PC-9 (cell line): ENCODE data around the gene ZFAND4. TPM values are rescaled to one million over a fixed set of nuclear protein-coding genes. Genes with fewer than 3 reads are reported as not detected.

Experiments
- BruUV-seq: library from RNA; stranded (reverse); fragments of 400-500 nt; replicated peaks from 2 replicates; lab custom pipeline; 2021; lab: Mats Ljungman, UMichigan
- CTCF ChIA-PET: fragments of 300-600 bp; sonication (Branson Sonifier 250); formaldehyde crosslinking; loops from one replicate; lab custom pipeline; 2022; ENCODE audit warnings: antibody characterized with exemption; lab: Charles Lee
- POLR2A ChIA-PET: fragments of 300-600 bp; sonication (Branson Sonifier 250); formaldehyde crosslinking; loops from one replicate; lab custom pipeline; 2022; ENCODE audit warnings: antibody characterized with exemption; ENCODE audit not compliant: unreplicated experiment; lab: Charles Lee
- DNase-seq, 2 experiments: peaks; one replicate each; pipeline versions ENCODE4 v3.0.0 to v3.0.0-alpha.2; 2015 to 2022; ENCODE audit warnings: mixed read lengths in 1 of 2
- H2AFZ ChIP-seq: fragments of 200-600 bp; sonication (generic); 2 replicates; pipeline ENCODE4 v1.8.1; 2017; ENCODE audit warnings: antibody characterized with exemption
- H3F3A ChIP-seq: fragments of 200-600 bp; sonication (generic); 2 replicates; pipeline ENCODE4 v1.8.1; 2017; ENCODE audit warnings: antibody characterized with exemption, mild to moderate bottlenecking, low read depth; ENCODE audit not compliant: insufficient read depth
- H3K27ac ChIP-seq: fragments of 200-600 bp; sonication (generic); 2 replicates; pipeline ENCODE4 v1.6.1; 2016; ENCODE audit warnings: mixed run types
- H3K27me3 ChIP-seq: fragments of 200-600 bp; sonication (generic); 2 replicates; pipeline ENCODE4 v1.6.1; 2016; ENCODE audit warnings: low read depth, mixed run types; ENCODE audit not compliant: insufficient read depth
- H3K36me3 ChIP-seq: fragments of 200-600 bp; sonication (generic); 2 replicates; pipeline ENCODE4 v1.6.1; 2016; ENCODE audit warnings: low read depth, mixed run types
- H3K4me1 ChIP-seq: fragments of 200-600 bp; sonication (generic); replicated peaks from 2 replicates; pipeline ENCODE4 v1.6.1; 2016; ENCODE audit warnings: mixed run types; ENCODE audit not compliant: insufficient read depth
- H3K4me2 ChIP-seq: fragments of 200-600 bp; sonication (generic); 2 replicates; pipeline ENCODE4 v1.6.1; 2017; ENCODE audit warnings: mixed run types
- H3K4me3 ChIP-seq: fragments of 200-600 bp; sonication (generic); 2 replicates; pipeline ENCODE4 v1.6.1; 2016; ENCODE audit warnings: mixed run types
- H3K79me2 ChIP-seq: fragments of 200-600 bp; sonication (generic); 2 replicates; pipeline ENCODE4 v1.6.1; 2017; ENCODE audit warnings: low read depth, mixed run types
- H3K9me2 ChIP-seq: fragments of 200-600 bp; sonication (generic); 2 replicates; pipeline ENCODE4 v1.8.1; 2017; ENCODE audit warnings: mild to moderate bottlenecking; ENCODE audit not compliant: insufficient read depth
- H3K9me3 ChIP-seq: fragments of 200-600 bp; sonication (generic); 2 replicates; pipeline ENCODE4 v1.8.1; 2016; ENCODE audit warnings: low read depth; ENCODE audit not compliant: insufficient read depth
- H4K20me1 ChIP-seq: fragments of 200-600 bp; sonication (generic); 2 replicates; pipeline ENCODE4 v1.8.1; 2017; ENCODE audit not compliant: insufficient read depth
- EZH2 ChIP-seq: fragments of 200-600 bp; sonication (generic); IDR thresholded peaks from 2 replicates; pipeline ENCODE4 v1.8.0; 2017; ENCODE audit warnings: antibody characterized with exemption, low read depth
- intact Hi-C: fragments of 100-400 bp; cut with micrococcal nuclease; formaldehyde crosslinking; loops from one replicate; pipeline ENCODE4 v1.10.0; 2022; ENCODE audit not compliant: unreplicated experiment
- total RNA-seq: library from RNA; stranded (reverse); gene quantifications from 2 replicates; pipeline ENCODE4 v1.2.3, GENCODE V29; 2021
- TF ChIP-seq, protein P1 (sequence below): fragments of 200-600 bp; sonication (generic); conservative IDR thresholded peaks from 2 replicates; pipeline ENCODE4 v1.6.1; 2017; ENCODE audit warnings: mixed run types, antibody characterized with exemption, mild to moderate bottlenecking, moderate library complexity

The ZFAND4 gene
- total RNA-seq, 1 experiment from 2014 or later, result 4.4 TPM

DNA sequence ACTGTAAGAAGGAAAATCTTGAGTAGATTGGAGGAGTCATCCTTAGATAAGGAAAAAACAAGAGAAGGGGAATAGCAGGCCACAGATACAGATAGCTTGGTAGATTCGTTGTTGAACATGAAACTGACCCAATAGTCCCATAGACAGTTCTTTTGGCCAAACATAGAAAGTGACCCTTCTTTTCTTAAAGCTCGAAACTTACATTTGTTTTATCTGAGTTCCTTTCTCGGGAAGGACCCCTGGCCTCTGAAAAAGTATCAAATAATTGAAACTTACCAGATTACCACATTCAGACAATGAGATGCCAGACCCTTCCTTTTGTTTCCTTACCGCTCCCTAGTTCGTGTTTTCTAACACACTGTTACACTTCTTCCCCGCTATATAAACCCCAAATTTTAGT is 72.9 kb downstream of the ZFAND4 start:
- no peak for DNase-seq
- POLR2A ChIA-PET, result no interaction called here
- Histone ChIP-seq H3K36me3 (no peaks in the 10 kb centered on the region), H2AFZ (no peak overlapping the region), H3K9me2 (no peaks in the 10 kb centered on the region), H3K4me1 (0 out of 2 replicates have a peak, but pooled peaks cover 4% of the 10 kb centered on the region), H3K4me2 (no peak overlapping the region), H3K79me2 (no peaks in the 10 kb centered on the region), H4K20me1 (no peaks in the 10 kb centered on the region; the same call in 1 of the 2 replicates), H3K9me3 (no peaks in the 10 kb centered on the region), H3K4me3 (no peak overlapping the region), H3K27me3 (no peaks in the 10 kb centered on the region), H3K27ac (no peak overlapping the region), H3F3A (peaks cover 5% of the 10 kb centered on the region)
- CTCF ChIA-PET, result no interaction called here
- TF ChIP-seq EZH2, result no peak
- TF ChIP-seq, protein P1, sequence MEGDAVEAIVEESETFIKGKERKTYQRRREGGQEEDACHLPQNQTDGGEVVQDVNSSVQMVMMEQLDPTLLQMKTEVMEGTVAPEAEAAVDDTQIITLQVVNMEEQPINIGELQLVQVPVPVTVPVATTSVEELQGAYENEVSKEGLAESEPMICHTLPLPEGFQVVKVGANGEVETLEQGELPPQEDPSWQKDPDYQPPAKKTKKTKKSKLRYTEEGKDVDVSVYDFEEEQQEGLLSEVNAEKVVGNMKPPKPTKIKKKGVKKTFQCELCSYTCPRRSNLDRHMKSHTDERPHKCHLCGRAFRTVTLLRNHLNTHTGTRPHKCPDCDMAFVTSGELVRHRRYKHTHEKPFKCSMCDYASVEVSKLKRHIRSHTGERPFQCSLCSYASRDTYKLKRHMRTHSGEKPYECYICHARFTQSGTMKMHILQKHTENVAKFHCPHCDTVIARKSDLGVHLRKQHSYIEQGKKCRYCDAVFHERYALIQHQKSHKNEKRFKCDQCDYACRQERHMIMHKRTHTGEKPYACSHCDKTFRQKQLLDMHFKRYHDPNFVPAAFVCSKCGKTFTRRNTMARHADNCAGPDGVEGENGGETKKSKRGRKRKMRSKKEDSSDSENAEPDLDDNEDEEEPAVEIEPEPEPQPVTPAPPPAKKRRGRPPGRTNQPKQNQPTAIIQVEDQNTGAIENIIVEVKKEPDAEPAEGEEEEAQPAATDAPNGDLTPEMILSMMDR, result no peak
- intact Hi-C loops, result no loop called here
- no TSS peak for BruUV-seq

DNA sequence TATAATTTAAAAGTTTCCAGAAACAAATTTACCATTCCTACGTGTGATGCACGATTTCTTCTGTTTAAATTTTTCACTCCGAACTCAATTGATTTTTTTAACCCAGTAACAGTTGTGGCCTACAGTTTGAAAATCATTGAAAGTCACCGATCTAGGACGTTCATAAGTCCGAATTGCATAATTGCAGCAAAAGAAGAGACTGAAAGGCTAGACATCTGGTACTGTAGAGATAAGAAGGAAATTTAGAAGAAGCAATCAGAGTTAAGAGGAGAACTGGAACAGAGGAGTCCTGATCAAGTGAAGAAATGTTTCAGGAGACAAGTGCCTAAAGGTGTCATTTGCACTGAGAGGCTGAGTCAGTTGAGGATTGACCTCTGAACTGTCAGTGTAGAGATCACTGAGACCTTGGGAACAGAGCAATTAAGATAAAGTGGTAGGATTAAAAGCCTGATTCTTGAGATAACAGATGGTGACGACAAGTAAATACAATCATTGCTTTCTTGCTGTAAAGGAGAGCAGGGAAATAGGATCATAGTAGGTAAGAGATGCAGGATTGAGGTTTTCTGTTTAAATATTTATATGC is 73.5 kb downstream of the ZFAND4 start:
- Histone ChIP-seq H3F3A (peaks cover 5% of the 10 kb centered on the region), H3K9me2 (no peaks in the 10 kb centered on the region), H3K4me2 (no peak overlapping the region), H3K4me3 (no peak overlapping the region), H3K4me1 (0 out of 2 replicates have a peak, but pooled peaks cover 4% of the 10 kb centered on the region), H2AFZ (no peak overlapping the region), H3K79me2 (no peaks in the 10 kb centered on the region), H3K27ac (no peak overlapping the region), H3K27me3 (no peaks in the 10 kb centered on the region), H3K36me3 (no peaks in the 10 kb centered on the region), H4K20me1 (no peaks in the 10 kb centered on the region; the same call in 1 of the 2 replicates), H3K9me3 (no peaks in the 10 kb centered on the region)
- no peak for DNase-seq
- ChIA-PET CTCF (no interaction called here), POLR2A (no interaction called here)
- BruUV-seq, result no TSS peak
- intact Hi-C loops, result no loop called here
- no peak for TF ChIP-seq EZH2
- TF ChIP-seq, protein P1, result no peak

DNA sequence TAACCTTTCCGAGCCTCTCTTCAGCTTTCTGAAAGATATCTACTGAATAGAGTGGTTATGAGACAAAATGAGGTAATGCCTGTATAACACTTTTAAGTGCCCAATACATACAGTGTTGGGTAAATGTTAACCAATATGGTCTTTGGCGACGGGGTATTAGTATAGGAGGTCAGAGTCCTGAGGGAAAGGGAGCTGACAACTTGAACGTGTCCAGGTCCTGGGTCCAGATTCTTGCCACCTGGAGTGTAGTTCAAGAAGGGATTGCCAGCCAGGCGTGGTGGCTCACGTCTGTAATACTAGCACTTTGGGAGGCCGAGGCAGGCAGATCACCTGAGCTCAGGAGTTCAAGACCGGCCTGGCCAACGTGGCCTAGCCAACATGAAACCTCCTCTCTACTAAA is 76.0 kb downstream of the ZFAND4 start:
- CTCF ChIA-PET, result no interaction called here
- TF ChIP-seq EZH2, result no peak
- TF ChIP-seq, protein P1, result no peak
- no peak overlapping the region for H2AFZ ChIP-seq
- no peak overlapping the region for H3K4me2 ChIP-seq
- no peak overlapping the region for H3K4me3 ChIP-seq
- no peaks in the 10 kb centered on the region for H3K36me3 ChIP-seq
- intact Hi-C loops, result no loop called here
- H4K20me1 ChIP-seq, result no peaks in the 10 kb centered on the region; the same call in 1 of the 2 replicates
- POLR2A ChIA-PET, result no interaction called here
- H3K9me3 ChIP-seq, result no peaks in the 10 kb centered on the region
- no peak for DNase-seq
- BruUV-seq, result no TSS peak
- no peaks in the 10 kb centered on the region for H3K27me3 ChIP-seq
- peaks cover 10% of the 10 kb centered on the region for H3K79me2 ChIP-seq
- H3K4me1 ChIP-seq, result peaks cover 16% of the 10 kb centered on the region
- H3K27ac ChIP-seq, result no peak overlapping the region
- H3F3A ChIP-seq, result peaks cover 5% of the 10 kb centered on the region
- no peaks in the 10 kb centered on the region for H3K9me2 ChIP-seq
